H1 (cell line): ENCODE results near the gene TSGA10IP. TPM values are rescaled to one million over a fixed set of nuclear protein-coding genes. Genes with fewer than 3 reads are reported as not detected.

Experiments
- CTCF ChIA-PET: fragments of 300-600 bp; sonication (Branson Sonifier 250); formaldehyde crosslinking; loops from one replicate; lab custom pipeline; 2021; ENCODE audit not compliant: partially characterized antibody; lab: Charles Lee
- POLR2A ChIA-PET: fragments of 300-600 bp; sonication (Branson Sonifier 250); formaldehyde crosslinking; loops from one replicate; lab custom pipeline; 2021; ENCODE audit warnings: inconsistent platforms; ENCODE audit not compliant: partially characterized antibody; lab: Charles Lee
- DNase-seq, 2 experiments: peaks; one replicate each; pipeline versions ENCODE4 v3.0.0 to v3.0.0-alpha.2; 2010 to 2022; ENCODE audit warnings: low spot score in 2 of 2, low read depth in 1 of 2, mixed read lengths in 1 of 2
- FAIRE-seq: peaks from 2 replicates; lab custom pipeline; 2011; peaks lifted over from hg19 to GRCh38; lab: Jason Lieb, UNC
- H2AFZ ChIP-seq: 2 replicates; pipeline ENCODE4 v1.8.1; 2012; ENCODE audit warnings: low read length, inconsistent platforms
- H2AK5ac ChIP-seq: 2 replicates; pipeline ENCODE4 v1.6.1; 2013; ENCODE audit warnings: low read depth, low read length
- H2BK120ac ChIP-seq: replicated peaks from 2 replicates; pipeline ENCODE3; 2013; ENCODE audit warnings: low read depth, low read length, inconsistent platforms
- H2BK12ac ChIP-seq: 2 replicates; pipeline ENCODE4 v1.6.1; 2013; ENCODE audit warnings: low read depth, low read length
- H2BK15ac ChIP-seq: 2 replicates; pipeline ENCODE4 v1.6.1; 2013; ENCODE audit warnings: low read length
- H2BK20ac ChIP-seq: 2 replicates; pipeline ENCODE4 v1.6.1; 2013; ENCODE audit warnings: low read length
- H2BK5ac ChIP-seq: 2 replicates; pipeline ENCODE4 v1.6.1; 2013; ENCODE audit warnings: low read depth, low read length
- H3K14ac ChIP-seq: 2 replicates; pipeline ENCODE4 v1.6.1; 2013; ENCODE audit warnings: inconsistent platforms; ENCODE audit not compliant: insufficient read length
- H3K18ac ChIP-seq: 2 replicates; pipeline ENCODE4 v1.6.1; 2013; ENCODE audit warnings: low read length; ENCODE audit errors: extremely low read depth
- H3K23ac ChIP-seq: 2 replicates; pipeline ENCODE4 v1.6.1; 2013; ENCODE audit warnings: inconsistent platforms; ENCODE audit not compliant: insufficient read length
- H3K23me2 ChIP-seq: 2 replicates; pipeline ENCODE4 v1.6.1; 2013; ENCODE audit warnings: low read depth, low read length
- H3K27ac ChIP-seq: 2 replicates; pipeline ENCODE4 v1.6.1; 2011; ENCODE audit warnings: low read depth, low read length, inconsistent platforms
- H3K27me3 ChIP-seq, 4 experiments: replicated peaks in 1 of 4; 1 replicate in 1 of 4; 2 replicates in 3 of 4; pipeline versions ENCODE4 v1.6.1 to v1.8.1; 2011 to 2013; ENCODE audit warnings: low read length in 3 of 4, mild to moderate bottlenecking in 3 of 4, inconsistent platforms in 2 of 4, mixed read lengths in 2 of 4, moderate library complexity in 1 of 4; ENCODE audit not compliant: control insufficient read depth in 3 of 4, insufficient read depth in 3 of 4; ENCODE audit errors: extremely low read depth in 1 of 4
- H3K36me3 ChIP-seq, 4 experiments: 2 replicates each; pipeline versions ENCODE4 v1.6.1 to v1.8.1; 2011 to 2013; ENCODE audit warnings: mild to moderate bottlenecking in 4 of 4, low read length in 3 of 4, moderate library complexity in 2 of 4, control low read depth in 1 of 4, inconsistent platforms in 1 of 4; ENCODE audit not compliant: insufficient read depth in 4 of 4, control insufficient read depth in 2 of 4
- H3K4ac ChIP-seq: replicated peaks from 2 replicates; pipeline ENCODE3; 2013; ENCODE audit warnings: low read length, low read depth, mixed read lengths, inconsistent platforms; ENCODE audit not compliant: insufficient read length
- H3K4me1 ChIP-seq, 4 experiments: replicated peaks in 1 of 4; 1 replicate in 1 of 4; 2 replicates in 3 of 4; pipeline versions ENCODE4 v1.6.1 to v1.8.1; 2011 to 2013; ENCODE audit warnings: low read length in 3 of 4, inconsistent platforms in 2 of 4, mixed read lengths in 1 of 4; ENCODE audit not compliant: insufficient read depth in 4 of 4, control insufficient read depth in 3 of 4
- H3K4me2 ChIP-seq, 2 experiments: 2 replicates each; pipeline versions ENCODE4 v1.6.1 to v1.8.1; 2011 to 2013; ENCODE audit warnings: low read depth in 2 of 2, low read length in 2 of 2, control low read depth in 1 of 2, inconsistent platforms in 1 of 2, mild to moderate bottlenecking in 1 of 2; ENCODE audit not compliant: insufficient read depth in 1 of 2
- H3K4me3 ChIP-seq, 4 experiments: fragments of 200-600, 300-600 bp in 1 of 4; sonication (generic), shearing (Covaris generic), sonication (Bioruptor Twin) in 1 of 4; 2 replicates each; pipeline versions ENCODE4 v1.5.1 to v1.8.1; 2011 to 2016; ENCODE audit warnings: low read length in 4 of 4, low read depth in 3 of 4, control low read depth in 2 of 4, inconsistent platforms in 2 of 4, mild to moderate bottlenecking in 2 of 4, mixed read lengths in 1 of 4, moderate library complexity in 1 of 4; ENCODE audit not compliant: insufficient read depth in 2 of 4; ENCODE audit errors: extremely low read depth in 1 of 4
- H3K56ac ChIP-seq: replicated peaks from 2 replicates; pipeline ENCODE3; 2013; ENCODE audit warnings: low read depth, mild to moderate bottlenecking, mixed read lengths, low read length, inconsistent platforms; ENCODE audit not compliant: insufficient read length
- H3K79me1 ChIP-seq: 2 replicates; pipeline ENCODE4 v1.6.1; 2013; ENCODE audit warnings: low read depth, low read length, control low read depth
- H3K79me2 ChIP-seq, 2 experiments: 2 replicates each; pipeline versions ENCODE4 v1.6.1 to v1.8.1; 2012 to 2013; ENCODE audit warnings: low read length in 2 of 2, mild to moderate bottlenecking in 2 of 2, inconsistent platforms in 1 of 2; ENCODE audit not compliant: insufficient read depth in 2 of 2, control insufficient read depth in 1 of 2
- H3K9ac ChIP-seq, 4 experiments: replicated peaks in 1 of 4; 1 replicate in 1 of 4; 2 replicates in 3 of 4; pipeline versions ENCODE4 v1.6.1 to v1.8.1; 2011 to 2013; ENCODE audit warnings: low read depth in 3 of 4, low read length in 3 of 4, control low read depth in 2 of 4, mild to moderate bottlenecking in 2 of 4, moderate library complexity in 2 of 4, inconsistent platforms in 1 of 4; ENCODE audit errors: extremely low read depth in 1 of 4
- H3K9me3 ChIP-seq, 2 experiments: 2 replicates each; pipeline versions ENCODE4 v1.6.1 to v1.8.1; 2012 to 2013; ENCODE audit warnings: mild to moderate bottlenecking in 2 of 2, moderate library complexity in 2 of 2, control low read depth in 1 of 2, inconsistent platforms in 1 of 2, low read depth in 1 of 2, low read length in 1 of 2, mixed read lengths in 1 of 2; ENCODE audit not compliant: insufficient read depth in 2 of 2
- H4K20me1 ChIP-seq, 2 experiments: replicated peaks in 1 of 2; 2 replicates each; pipeline versions ENCODE3 to v1.8.1; 2011 to 2013; ENCODE audit warnings: inconsistent platforms in 2 of 2, low read length in 2 of 2, mild to moderate bottlenecking in 1 of 2; ENCODE audit not compliant: insufficient read depth in 2 of 2, control insufficient read depth in 1 of 2
- H4K5ac ChIP-seq: 2 replicates; pipeline ENCODE4 v1.6.1; 2013; ENCODE audit warnings: low read length, low read depth, mixed read lengths, inconsistent platforms; ENCODE audit not compliant: insufficient read length
- H4K8ac ChIP-seq: 2 replicates; pipeline ENCODE4 v1.8.0; 2013; ENCODE audit warnings: mild to moderate bottlenecking, moderate library complexity, low read length, inconsistent platforms; ENCODE audit not compliant: insufficient read depth; ENCODE audit errors: extremely low read depth
- H4K91ac ChIP-seq: replicated peaks from 2 replicates; pipeline ENCODE3; 2013; ENCODE audit warnings: low read length, mixed read lengths, inconsistent platforms; ENCODE audit not compliant: insufficient read length
- ATF2 ChIP-seq: IDR thresholded peaks from 2 replicates; pipeline ENCODE4 v1.6.1; 2012; ENCODE audit warnings: low read length, inconsistent platforms
- CTCF ChIP-seq, 3 experiments: IDR thresholded peaks; 1 replicate in 2 of 3; 2 replicates in 1 of 3; pipeline versions ENCODE4 v1.5.1 to v1.6.1; 2011; ENCODE audit warnings: low read length in 3 of 3, mild to moderate bottlenecking in 3 of 3, inconsistent platforms in 2 of 3, low read depth in 1 of 3, moderate library complexity in 1 of 3; ENCODE audit not compliant: insufficient read depth in 1 of 3; ENCODE audit errors: control extremely low read depth in 1 of 3
- FOSL1 ChIP-seq: IDR thresholded peaks from 2 replicates; pipeline ENCODE4 v1.6.1; 2011; ENCODE audit warnings: mild to moderate bottlenecking, low read depth, low read length, moderate library complexity; ENCODE audit not compliant: insufficient read depth
- GABPA ChIP-seq: IDR thresholded peaks from 2 replicates; pipeline ENCODE4 v1.6.1; 2011; ENCODE audit warnings: mild to moderate bottlenecking, low read length, moderate library complexity, borderline replicate concordance; ENCODE audit not compliant: insufficient read depth
- RNF2 ChIP-seq: fragments of 200-900, 300-1000 bp; sonication (generic); IDR thresholded peaks from 2 replicates; pipeline ENCODE4 v1.7.1; 2016; ENCODE audit warnings: borderline replicate concordance, low read depth, mild to moderate bottlenecking, antibody characterized with exemption, low read length; ENCODE audit not compliant: poor library complexity, severe bottlenecking; ENCODE audit errors: missing control alignments
- USF2 ChIP-seq: IDR thresholded peaks from 2 replicates; pipeline ENCODE4 v1.6.1; 2011; ENCODE audit warnings: low read length, improper control_type of control experiment
- YY1 ChIP-seq: IDR thresholded peaks from 2 replicates; pipeline ENCODE4 v1.6.1; 2011; ENCODE audit warnings: low read depth, mild to moderate bottlenecking, low read length
- WGBS, 2 experiments: shearing (Covaris generic) in 1 of 2; methylation state at CpG; one replicate each; pipeline versions ENCODE4 v1.1.6 to v1.1.7; 2013 to 2015; ENCODE audit warnings: low lambda C conversion rate in 2 of 2, mixed read lengths in 2 of 2, inconsistent platforms in 1 of 2, low coverage in 1 of 2, missing lambda C conversion rate in 1 of 2; ENCODE audit not compliant: insufficient replicate concordance in 2 of 2, insufficient coverage in 1 of 2, insufficient read length in 1 of 2; ENCODE audit errors: extremely low coverage in 1 of 2, missing lambda C conversion rate in 1 of 2; 5-methylcytosine and 5-hydroxymethylcytosine counted together
- polyA plus RNA-seq, 7 experiments: library from polyadenylated mRNA; depleted of rRNA in 3 of 7; stranded (reverse) in 5 of 7; unstranded in 2 of 7; fragments of >200 nt in 5 of 7; fragments of 200-250 nt in 2 of 7; gene quantifications; 1 replicate in 5 of 7; 2 replicates in 1 of 7; 4 replicates in 1 of 7; pipeline versions ENCODE4 v1.2.1 to v1.2.3, GENCODE V29; 2011 to 2013; ENCODE audit warnings: missing spikeins in 2 of 7, mixed read lengths in 2 of 7
- total RNA-seq: library from RNA; stranded (reverse); fragmentation: NEBNext Ultra II Directional; extraction: Animal tissue kit (Norgen Biotek cat#: 25700); gene quantifications from 2 replicates; pipeline ENCODE4 v1.2.1, GENCODE V29; 2021

The TSGA10IP gene
- total and polyA plus RNA-seq, 2 of the 8 experiments (the other 6 are each of a cell fraction or from before 2014, with no cell fraction given): 1.9 to 6.0 TPM

- Histone ChIP-seq H2AK5ac (no peak overlapping the region), H3K4me2 (no peak overlapping the region), H3K23ac (no peak overlapping the region), H3K4me3 (no peak overlapping the region), H2BK120ac (no peak overlapping the region), H3K79me2 (no peaks in the 10 kb centered on the region), H2BK5ac (no peak overlapping the region), H4K91ac (no peak overlapping the region), H3K18ac (no peak overlapping the region), H3K4me1 (no peaks in the 10 kb centered on the region), H3K56ac (no peak overlapping the region), H4K5ac (no peak overlapping the region), H3K9ac (no peak overlapping the region), H3K27me3 (no peaks in the 10 kb centered on the region; a peak in 1 of 7 replicates), H3K23me2 (no peaks in the 10 kb centered on the region), H2AFZ (no peak overlapping the region), H2BK15ac (no peak overlapping the region), H3K14ac (no peak overlapping the region), H4K8ac (no peak overlapping the region), H3K27ac (no peak overlapping the region), H2BK12ac (no peak overlapping the region), H4K20me1 (peaks cover 0 to 2% of the 10 kb centered on the region in 2 experiments), H3K4ac (no peak overlapping the region), H3K36me3 (peaks cover 0 to 10% (median 4%) of the 10 kb centered on the region in 4 experiments; a peak in 5 of 8 replicates), H2BK20ac (no peak overlapping the region), H3K79me1 (no peaks in the 10 kb centered on the region), H3K9me3 (no peaks in the 10 kb centered on the region)
- DNase-seq (no peak), FAIRE-seq (no peak)
- CTCF ChIA-PET: interaction anchor here (0.9 to 18.4 kb wide), 7 partner anchors 14 to 278 kb away, joined by 3 to 281 read pairs (median 3); partner anchors contain the start of genes CCDC85B, FIBP and SART1
- POLR2A ChIA-PET: interaction anchor here (1.0 to 2.7 kb wide), 3 partner anchors 10 to 66 kb away, joined by 3 to 7 read pairs (median 4); no protein-coding TSS in a partner anchor
- 88% methylated on average over 5 of the region's 5 CpGs; no CpG with 5 or more reads in 1 of the 2 experiments for WGBS, 2 experiments
- no peak for TF ChIP-seq CTCF (IDR thresholded peaks at IDR 0.05; ENCODE audit: control extremely low read depth in 1 of 3, insufficient read depth in 1 of 3, low read depth in 1 of 3, low read length in 3 of 3)
- TF ChIP-seq FOSL1: no peak
- no peak for TF ChIP-seq RNF2
- no peak for TF ChIP-seq USF2
- TF ChIP-seq YY1: no peak
- TF ChIP-seq ATF2: no peak
- TF ChIP-seq GABPA: no peak
These were observed 38.3 kb downstream of the TSGA10IP start for GRCh38 chr11:65983589-65983987.
